ENCODE measurements around the gene TRRAP. TPM values are rescaled to one million over a fixed set of nuclear protein-coding genes. Genes with fewer than 3 reads are reported as not detected.

TRRAP gene
- total and polyA plus RNA-seq, 2 experiments from 2014 or later: 14.9 to 58.7 TPM

GRCh38 chr7:98909487-98909886 is 31.2 kb downstream of the TRRAP start:
- no peak overlapping the region for H2AFZ ChIP-seq
- H3K79me2 ChIP-seq (replicated peaks; ENCODE audit: insufficient read depth): no peaks in the 10 kb centered on the region
- no peaks in the 10 kb centered on the region for H3K27me3 ChIP-seq (ENCODE audit: insufficient read depth)
- TF ChIP-seq EZH2phosphoT487 (IDR thresholded peaks at IDR 0.05; ENCODE audit: unreplicated experiment): no peak
- TF ChIP-seq ZNF462 (CRISPR knock-in tag; IDR thresholded peaks at IDR 0.05): no peak
- TF ChIP-seq JUNB (IDR thresholded peaks at IDR 0.05; ENCODE audit: unreplicated experiment): no peak
- no peak for TF ChIP-seq STAT1 (IDR thresholded peaks at IDR 0.05; ENCODE audit: unreplicated experiment)
- TF ChIP-seq REST (IDR thresholded peaks at IDR 0.05; ENCODE audit: unreplicated experiment): no peak
- TF ChIP-seq EZH2 (IDR thresholded peaks at IDR 0.05; ENCODE audit: low read depth, unreplicated experiment): no peak
- no peak for TF ChIP-seq ZNF331 (CRISPR knock-in tag; IDR thresholded peaks at IDR 0.05; ENCODE audit: low read depth)
- TF ChIP-seq ETS1 (IDR thresholded peaks at IDR 0.05): no peak
- TF ChIP-seq CTCF (conservative IDR thresholded peaks at IDR 0.05; ENCODE audit: low read depth in 2 of 2): no peak
- TF ChIP-seq CREB1 (CRISPR knock-in tag; IDR thresholded peaks at IDR 0.05; ENCODE audit: low read depth): no peak
- TF ChIP-seq POLR2AphosphoS5 (IDR thresholded peaks at IDR 0.05; ENCODE audit: low read depth): no peak
- no peak for TF ChIP-seq ZNF114 (CRISPR knock-in tag; IDR thresholded peaks at IDR 0.05)
- no peak for TF ChIP-seq NANOG (IDR thresholded peaks at IDR 0.05; ENCODE audit: borderline replicate concordance)
- Mint-ChIP-seq H3K9me3 (peaks cover 19% of the 10 kb centered on the region; the same call in 2 of the 3 replicates), H3K27me3 (ENCODE audit: insufficient read depth, low read depth, poor library complexity) (no peaks in the 10 kb centered on the region), H3K36me3 (ENCODE audit: low read depth) (peaks cover 97% of the 10 kb centered on the region), H3K4me3 (no peak overlapping the region), H3K27ac (no peak overlapping the region), H3K4me1 (no peaks in the 10 kb centered on the region)
- H3K4me2 ChIP-seq: no peak overlapping the region
- ATAC-seq: no peak
- no peaks in the 10 kb centered on the region for H3F3A ChIP-seq (replicated peaks; ENCODE audit: low read depth)
- no peak overlapping the region for H3K4me3 ChIP-seq
- H3K9me2 ChIP-seq (ENCODE audit: insufficient read depth): no peaks in the 10 kb centered on the region
- H4K20me1 ChIP-seq (replicated peaks; ENCODE audit: insufficient read depth): no peaks in the 10 kb centered on the region
- no peak overlapping the region for H3K27ac ChIP-seq (ENCODE audit: low read depth)
- DNase-seq (ENCODE audit: low spot score): no peak
- peaks cover 70% of the 10 kb centered on the region for H3K36me3 ChIP-seq (ENCODE audit: insufficient read depth)
- H3K4me1 ChIP-seq (ENCODE audit: insufficient read depth): no peaks in the 10 kb centered on the region

Data from GM23338 (cell line).